ENCODE results near the gene DAB2.

Gene DAB2

GRCh38 chr5:39452846-39453245 lies 28.1 kb upstream of the DAB2 start:
- TF ChIP-seq SP1 (IDR thresholded peaks at IDR 0.05) (no peak), SUZ12 (IDR thresholded peaks at IDR 0.05) (no peak), BHLHE40 (IDR thresholded peaks at IDR 0.05; ENCODE audit: borderline replicate concordance) (no peak), L3MBTL2 (conservative IDR thresholded peaks at IDR 0.05) (no peak), CTBP1 (IDR thresholded peaks at IDR 0.05; ENCODE audit: borderline replicate concordance) (no peak), FOXK2 (IDR thresholded peaks at IDR 0.05) (no peak), FOXA1 (IDR thresholded peaks at IDR 0.05) (no peak), LEF1 (IDR thresholded peaks at IDR 0.05; ENCODE audit: borderline replicate concordance) (no peak), HDGF (IDR thresholded peaks at IDR 0.05; ENCODE audit: borderline replicate concordance) (no peak), ZNF384 (IDR thresholded peaks at IDR 0.05) (no peak), NFRKB (IDR thresholded peaks at IDR 0.05) (no peak), TARDBP (IDR thresholded peaks at IDR 0.05) (no peak), PKNOX1 (IDR thresholded peaks at IDR 0.05) (no peak), FOXM1 (IDR thresholded peaks at IDR 0.05; ENCODE audit: borderline replicate concordance) (no peak), ARNT (IDR thresholded peaks at IDR 0.05) (no peak)
- POLR2A ChIA-PET = interaction anchor here (1.5 kb wide), 1 partner anchor 27 kb away, joined by 4 read pairs; the partner anchor contains the start of gene DAB2
- no peak for DNase-seq (ENCODE audit: extremely low spot score)
- CTCF ChIA-PET = interaction anchor here (0.6 kb wide), 1 partner anchor 112 kb away, joined by 3 read pairs; no protein-coding TSS in a partner anchor

GRCh38 chr5:39451276-39451941 lies 26.6 kb upstream of the DAB2 start:
- CTCF ChIA-PET = no interaction called here
- POLR2A ChIA-PET = interaction anchor here (1.5 kb wide), 1 partner anchor 26 kb away, joined by 4 read pairs; the partner anchor contains the start of gene DAB2
- TF ChIP-seq CTBP1 (IDR thresholded peaks at IDR 0.05; ENCODE audit: borderline replicate concordance) = no peak
- no peak for TF ChIP-seq NFRKB (IDR thresholded peaks at IDR 0.05)
- no peak for TF ChIP-seq HDGF (IDR thresholded peaks at IDR 0.05; ENCODE audit: borderline replicate concordance)
- TF ChIP-seq FOXK2 (IDR thresholded peaks at IDR 0.05) = no peak
- TF ChIP-seq LEF1 (IDR thresholded peaks at IDR 0.05; ENCODE audit: borderline replicate concordance) = no peak
- no peak for TF ChIP-seq PKNOX1 (IDR thresholded peaks at IDR 0.05)
- TF ChIP-seq FOXA1 (IDR thresholded peaks at IDR 0.05) = no peak
- no peak for TF ChIP-seq ZNF384 (IDR thresholded peaks at IDR 0.05)
- DNase-seq (ENCODE audit: extremely low spot score) = no peak

GRCh38 chr5:39450487-39450886 lies 25.7 kb upstream of the DAB2 start:
- TF ChIP-seq ARNT (IDR thresholded peaks at IDR 0.05) = no peak
- TF ChIP-seq L3MBTL2 (conservative IDR thresholded peaks at IDR 0.05) = no peak
- no peak for TF ChIP-seq ZNF384 (IDR thresholded peaks at IDR 0.05)
- TF ChIP-seq FOXM1 (IDR thresholded peaks at IDR 0.05; ENCODE audit: borderline replicate concordance) = no peak
- no peak for TF ChIP-seq CTBP1 (IDR thresholded peaks at IDR 0.05; ENCODE audit: borderline replicate concordance)
- no peak for TF ChIP-seq BHLHE40 (IDR thresholded peaks at IDR 0.05; ENCODE audit: borderline replicate concordance)
- TF ChIP-seq HDGF (IDR thresholded peaks at IDR 0.05; ENCODE audit: borderline replicate concordance) = no peak
- no peak for TF ChIP-seq FOXK2 (IDR thresholded peaks at IDR 0.05)
- no peak for TF ChIP-seq SP1 (IDR thresholded peaks at IDR 0.05)
- no peak for TF ChIP-seq ELF4 (IDR thresholded peaks at IDR 0.05)
- TF ChIP-seq SUZ12 (IDR thresholded peaks at IDR 0.05) = no peak
- TF ChIP-seq NFRKB (IDR thresholded peaks at IDR 0.05) = no peak
- TF ChIP-seq PKNOX1 (IDR thresholded peaks at IDR 0.05) = no peak
- no peak for TF ChIP-seq TARDBP (IDR thresholded peaks at IDR 0.05)
- TF ChIP-seq LEF1 (IDR thresholded peaks at IDR 0.05; ENCODE audit: borderline replicate concordance) = no peak
- no peak for TF ChIP-seq FOXA1 (IDR thresholded peaks at IDR 0.05)
- CTCF ChIA-PET = no interaction called here

GRCh38 chr5:39449591-39449990 lies 24.8 kb upstream of the DAB2 start:
- POLR2A ChIA-PET = no interaction called here
- CTCF ChIA-PET = no interaction called here

More at GRCh38 chr5:39450487-39450886, 25.7 kb upstream of the DAB2 start:
- POLR2A ChIA-PET = no interaction called here
- no peak for DNase-seq (ENCODE audit: extremely low spot score)

GRCh38 chr5:39448506-39449128 lies 23.8 kb upstream of the DAB2 start:
- no peak for DNase-seq (ENCODE audit: extremely low spot score)
- ChIA-PET CTCF (no interaction called here), POLR2A (no interaction called here)
- TF ChIP-seq BHLHE40 (IDR thresholded peaks at IDR 0.05; ENCODE audit: borderline replicate concordance) (no peak), SP1 (IDR thresholded peaks at IDR 0.05) (no peak), CTBP1 (IDR thresholded peaks at IDR 0.05; ENCODE audit: borderline replicate concordance) (no peak), ELF4 (IDR thresholded peaks at IDR 0.05) (no peak), PKNOX1 (IDR thresholded peaks at IDR 0.05) (no peak), SUZ12 (IDR thresholded peaks at IDR 0.05) (no peak), FOXA1 (IDR thresholded peaks at IDR 0.05) (no peak), ARNT (IDR thresholded peaks at IDR 0.05) (no peak), LEF1 (IDR thresholded peaks at IDR 0.05; ENCODE audit: borderline replicate concordance) (no peak)

More at GRCh38 chr5:39449591-39449990, 24.8 kb upstream of the DAB2 start:
- no peak for DNase-seq (ENCODE audit: extremely low spot score)
- TF ChIP-seq ARNT (IDR thresholded peaks at IDR 0.05) (no peak), HDGF (IDR thresholded peaks at IDR 0.05; ENCODE audit: borderline replicate concordance) (no peak), LEF1 (IDR thresholded peaks at IDR 0.05; ENCODE audit: borderline replicate concordance) (no peak), ELF4 (IDR thresholded peaks at IDR 0.05) (no peak), FOXA1 (IDR thresholded peaks at IDR 0.05) (no peak), FOXM1 (IDR thresholded peaks at IDR 0.05; ENCODE audit: borderline replicate concordance) (no peak), L3MBTL2 (conservative IDR thresholded peaks at IDR 0.05) (no peak)

All from HEK293T (cell line).